ENCODE results near the gene MECP2.

GRCh38 chrX:154142386-154142785 lies 44.9 kb upstream of the MECP2 start:
- no peak for TF ChIP-seq MLLT1 (IDR thresholded peaks at IDR 0.05)
- TF ChIP-seq CEBPB (IDR thresholded peaks at IDR 0.05; ENCODE audit: borderline replicate concordance in 1 of 2, low read depth in 2 of 2, low read length in 2 of 2), result no peak
- TF ChIP-seq POLR2AphosphoS2 (IDR thresholded peaks at IDR 0.05; ENCODE audit: low read depth, low read length), result no peak
- TF ChIP-seq JUNB (IDR thresholded peaks at IDR 0.05), result no peak
- no peak for TF ChIP-seq TAF1 (IDR thresholded peaks at IDR 0.05; ENCODE audit: borderline replicate concordance, low read depth, low read length)
- no peak for TF ChIP-seq RAD21 (IDR thresholded peaks at IDR 0.05; ENCODE audit: insufficient read depth, low read depth, low read length)
- TF ChIP-seq GABPA (IDR thresholded peaks at IDR 0.05; ENCODE audit: low read depth), result no peak
- no peak for TF ChIP-seq MTA2 (IDR thresholded peaks at IDR 0.05; ENCODE audit: low read depth)
- no peak for TF ChIP-seq E2F4 (IDR thresholded peaks at IDR 0.05; ENCODE audit: low read depth, low read length)
- TF ChIP-seq CTCF (IDR thresholded peaks at IDR 0.05 in 2 of 3, conservative IDR thresholded peaks at IDR 0.05 in 1 of 3; ENCODE audit: control insufficient read depth in 2 of 3, extremely low read depth in 1 of 3, insufficient read depth in 1 of 3, low read depth in 3 of 3, low read length in 3 of 3), result no peak
- no peak for TF ChIP-seq EZH2 (IDR thresholded peaks at IDR 0.05; ENCODE audit: borderline replicate concordance, control insufficient read depth, low read depth, low read length)
- no peak for TF ChIP-seq JUND (IDR thresholded peaks at IDR 0.05; ENCODE audit: low read depth, low read length)
- TF ChIP-seq RB1 (IDR thresholded peaks at IDR 0.05; ENCODE audit: borderline replicate concordance), result no peak
- TF ChIP-seq ZNF274 (IDR thresholded peaks at IDR 0.05; ENCODE audit: insufficient read depth, insufficient read length), result no peak

Data from GM12878 (cell line).